HUES64 (cell line): ENCODE data around the gene DCLK1.
A peak's percentile ranks its signal among the peaks of the same experiment; 100 is the strongest.

ENCODE experiments used
- H3K27ac ChIP-seq: 2 replicates; pipeline ENCODE4 v1.7.0; 2013; ENCODE audit warnings: low read depth, low read length, inconsistent platforms
- H3K27me3 ChIP-seq: 2 replicates; pipeline ENCODE4 v1.6.1; 2013; ENCODE audit warnings: mild to moderate bottlenecking, low read length; ENCODE audit not compliant: insufficient read depth
- H3K36me3 ChIP-seq: 2 replicates; pipeline ENCODE4 v1.6.1; 2013; ENCODE audit warnings: mild to moderate bottlenecking, low read length; ENCODE audit not compliant: insufficient read depth
- H3K4me1 ChIP-seq: 2 replicates; pipeline ENCODE4 v1.6.1; 2013; ENCODE audit warnings: mild to moderate bottlenecking, low read length, moderate library complexity; ENCODE audit not compliant: insufficient read depth
- H3K4me3 ChIP-seq: 2 replicates; pipeline ENCODE4 v1.5.1; 2013; ENCODE audit warnings: mild to moderate bottlenecking, low read length, moderate library complexity
- H3K9ac ChIP-seq: 2 replicates; pipeline ENCODE4 v1.6.1; 2013; ENCODE audit warnings: mild to moderate bottlenecking, low read depth, low read length
- H3K9me3 ChIP-seq: 2 replicates; pipeline ENCODE4 v1.6.1; 2013; ENCODE audit warnings: low read depth, low read length; ENCODE audit not compliant: insufficient read depth
- WGBS: fragments of 150-250, 120-280 bp; methylation state at CpG from one replicate; pipeline ENCODE4 v1.1.7; 2013; ENCODE audit warnings: missing lambda C conversion rate; 5-methylcytosine and 5-hydroxymethylcytosine counted together

Gene DCLK1

GRCh38 chr13:36001561-36001960 is 129.6 kb downstream of the DCLK1 start:
- no peak overlapping the region for H3K9ac ChIP-seq
- H3K27me3 ChIP-seq: no peaks in the 10 kb centered on the region
- H3K36me3 ChIP-seq: no peaks in the 10 kb centered on the region
- peaks cover 11% of the 10 kb centered on the region; the same call in 1 of the 2 replicates for H3K4me1 ChIP-seq
- WGBS: 92% methylated on average over 2 of the region's 2 CpGs
- no peaks in the 10 kb centered on the region for H3K9me3 ChIP-seq
- no peak overlapping the region for H3K4me3 ChIP-seq
- no peak overlapping the region for H3K27ac ChIP-seq

GRCh38 chr13:36000028-36000427 is 131.2 kb downstream of the DCLK1 start:
- H3K36me3 ChIP-seq: no peaks in the 10 kb centered on the region
- H3K9me3 ChIP-seq: no peaks in the 10 kb centered on the region
- no peak overlapping the region for H3K4me3 ChIP-seq
- H3K4me1 ChIP-seq: peaks cover 19% of the 10 kb centered on the region; the same call in 1 of the 2 replicates
- H3K27ac ChIP-seq: no peak overlapping the region
- WGBS: 94% methylated on average over 2 of the region's 2 CpGs
- H3K27me3 ChIP-seq: no peaks in the 10 kb centered on the region
- no peak overlapping the region for H3K9ac ChIP-seq

DNA sequence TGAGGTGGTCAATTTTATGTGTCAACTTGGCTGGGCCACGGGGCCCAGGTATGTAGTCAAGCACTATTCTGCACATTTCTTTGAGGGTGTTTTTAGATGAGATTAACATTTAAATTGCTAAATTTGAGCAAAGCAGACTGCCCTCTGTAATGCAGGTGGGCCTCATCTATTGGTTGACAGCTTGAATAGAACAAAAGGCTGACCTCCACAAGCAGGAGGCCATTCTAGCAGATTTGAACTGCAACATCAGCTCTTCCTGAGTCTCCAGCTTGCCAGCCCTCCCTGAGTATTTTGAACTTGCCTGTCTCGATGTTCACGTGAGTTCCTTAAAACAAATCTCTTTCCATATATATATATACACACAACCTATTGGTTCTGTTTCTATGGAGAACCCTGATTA is 134.8 kb downstream of the DCLK1 start:
- H3K4me3 ChIP-seq: no peak overlapping the region
- no peaks in the 10 kb centered on the region for H3K36me3 ChIP-seq
- WGBS: 90% methylated on average over 3 of the region's 3 CpGs
- H3K9me3 ChIP-seq: no peaks in the 10 kb centered on the region
- no peaks in the 10 kb centered on the region for H3K27me3 ChIP-seq
- H3K27ac ChIP-seq: no peak overlapping the region
- H3K9ac ChIP-seq: no peak overlapping the region
- peaks cover 45% of the 10 kb centered on the region for H3K4me1 ChIP-seq

GRCh38 chr13:35995136-35995535 is 136.0 kb downstream of the DCLK1 start:
- H3K4me1 ChIP-seq: peaks cover 45% of the 10 kb centered on the region
- no peak overlapping the region for H3K9ac ChIP-seq
- H3K36me3 ChIP-seq: no peaks in the 10 kb centered on the region
- WGBS: no CpG with 5 or more reads among the region's 2 CpGs
- H3K9me3 ChIP-seq: no peaks in the 10 kb centered on the region
- H3K4me3 ChIP-seq: no peak overlapping the region
- H3K27ac ChIP-seq: no peak overlapping the region
- no peaks in the 10 kb centered on the region for H3K27me3 ChIP-seq

DNA sequence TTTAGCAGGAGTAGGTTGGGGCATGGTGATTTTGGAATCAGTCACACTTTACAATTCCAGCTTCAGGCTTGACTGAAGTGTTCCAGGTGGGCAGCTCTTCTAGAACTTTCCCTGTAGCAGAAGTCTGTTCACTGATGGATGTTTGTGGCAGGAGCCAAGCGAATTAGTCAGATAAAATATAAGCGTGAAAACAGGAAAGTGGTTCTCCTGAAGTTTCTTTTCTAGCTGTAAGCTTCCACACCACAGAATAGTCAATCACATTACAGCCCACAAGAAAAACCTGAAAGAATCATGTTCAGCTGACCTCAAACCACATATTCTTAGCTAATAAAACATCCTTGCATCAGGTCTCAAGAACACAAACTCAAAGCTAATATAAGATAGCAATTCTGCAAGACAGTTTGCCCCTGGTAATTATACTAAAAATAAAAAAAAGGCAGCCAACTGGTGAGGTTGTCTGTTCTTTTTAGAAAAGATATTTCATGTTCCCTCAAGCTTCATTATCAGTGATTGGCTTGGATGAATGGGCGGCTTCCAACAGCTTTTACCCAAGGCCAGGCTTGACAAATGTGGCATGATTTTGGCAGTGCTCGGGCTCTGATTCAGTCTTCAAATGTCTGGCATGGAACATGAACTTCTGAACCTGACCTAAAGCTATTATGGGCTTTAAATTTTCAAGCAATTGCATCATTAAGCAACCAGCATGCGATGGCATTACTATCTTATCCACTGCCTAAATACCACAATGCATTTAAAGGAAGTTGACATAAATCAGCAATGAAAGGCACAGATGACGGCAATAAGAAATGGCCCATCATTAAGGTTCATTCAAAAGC is 136.8 kb downstream of the DCLK1 start:
- WGBS: 86% methylated on average over 6 of the region's 6 CpGs

DNA sequence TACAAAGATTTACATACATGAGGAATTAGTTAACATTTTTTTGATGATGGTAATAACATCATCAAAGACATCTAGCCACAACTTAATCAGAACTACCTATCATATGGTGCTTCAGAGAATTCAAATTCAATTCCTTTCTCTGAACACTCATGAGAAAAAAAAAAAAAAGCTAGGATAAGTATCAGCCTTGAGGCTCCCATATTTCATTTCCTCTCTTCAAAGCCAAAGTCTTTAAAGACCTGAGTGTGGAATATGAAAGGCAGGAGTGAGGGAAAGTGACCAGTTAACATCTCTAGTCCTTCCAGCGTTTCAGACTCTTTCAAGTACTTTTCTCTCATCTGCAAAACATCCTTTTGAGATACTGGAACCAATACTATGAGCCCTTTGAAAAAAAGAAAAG is 137.5 kb downstream of the DCLK1 start:
- Histone ChIP-seq H3K9ac (no peak overlapping the region), H3K36me3 (no peaks in the 10 kb centered on the region), H3K27ac (no peak overlapping the region), H3K9me3 (no peaks in the 10 kb centered on the region), H3K27me3 (no peaks in the 10 kb centered on the region), H3K4me1 (peaks cover 45% of the 10 kb centered on the region), H3K4me3 (no peak overlapping the region)
- no CpG with 5 or more reads among the region's 1 CpG for WGBS

More for the DNA sequence above, 136.8 kb downstream of the DCLK1 start:
- Histone ChIP-seq H3K36me3 (no peaks in the 10 kb centered on the region), H3K4me3 (no peak overlapping the region), H3K27me3 (no peaks in the 10 kb centered on the region), H3K4me1 (peaks cover 45% of the 10 kb centered on the region), H3K9ac (no peak overlapping the region), H3K9me3 (no peaks in the 10 kb centered on the region), H3K27ac (no peak overlapping the region)

GRCh38 chr13:35992964-35993363 is 138.2 kb downstream of the DCLK1 start:
- H3K27ac ChIP-seq: no peak overlapping the region
- no peaks in the 10 kb centered on the region for H3K9me3 ChIP-seq
- no peaks in the 10 kb centered on the region for H3K36me3 ChIP-seq
- 88% methylated on average over 4 of the region's 4 CpGs for whole genome bisulfite sequencing
- peaks cover 53% of the 10 kb centered on the region for H3K4me1 ChIP-seq
- H3K4me3 ChIP-seq: no peak overlapping the region
- no peaks in the 10 kb centered on the region for H3K27me3 ChIP-seq
- no peak overlapping the region for H3K9ac ChIP-seq

DNA sequence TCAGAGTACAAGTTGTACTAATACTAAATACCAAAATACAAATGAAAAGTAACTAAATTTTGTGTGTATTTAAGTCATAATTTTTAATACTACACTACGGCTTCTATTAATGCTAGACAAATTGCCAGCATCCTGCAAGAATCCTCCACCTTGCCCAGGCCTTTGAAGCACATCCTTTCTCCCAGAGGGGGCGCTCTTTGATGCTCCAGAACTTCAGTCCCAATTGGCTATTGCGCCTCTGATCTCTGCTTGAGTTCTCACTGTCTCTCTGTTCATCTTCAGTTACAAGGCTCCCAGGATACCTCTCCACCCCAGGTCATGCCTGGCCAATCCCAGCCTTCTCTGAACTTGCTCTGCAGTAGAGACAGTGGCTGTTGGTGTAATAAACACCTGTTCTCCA is 141.0 kb downstream of the DCLK1 start:
- H3K4me1 ChIP-seq: peaks cover 56% of the 10 kb centered on the region
- no peak overlapping the region for H3K4me3 ChIP-seq
- 95% methylated on average over 3 of the region's 3 CpGs for WGBS
- H3K9me3 ChIP-seq: no peaks in the 10 kb centered on the region
- H3K9ac ChIP-seq: no peak overlapping the region
- no peaks in the 10 kb centered on the region for H3K36me3 ChIP-seq
- no peaks in the 10 kb centered on the region for H3K27me3 ChIP-seq
- no peak overlapping the region for H3K27ac ChIP-seq

DNA sequence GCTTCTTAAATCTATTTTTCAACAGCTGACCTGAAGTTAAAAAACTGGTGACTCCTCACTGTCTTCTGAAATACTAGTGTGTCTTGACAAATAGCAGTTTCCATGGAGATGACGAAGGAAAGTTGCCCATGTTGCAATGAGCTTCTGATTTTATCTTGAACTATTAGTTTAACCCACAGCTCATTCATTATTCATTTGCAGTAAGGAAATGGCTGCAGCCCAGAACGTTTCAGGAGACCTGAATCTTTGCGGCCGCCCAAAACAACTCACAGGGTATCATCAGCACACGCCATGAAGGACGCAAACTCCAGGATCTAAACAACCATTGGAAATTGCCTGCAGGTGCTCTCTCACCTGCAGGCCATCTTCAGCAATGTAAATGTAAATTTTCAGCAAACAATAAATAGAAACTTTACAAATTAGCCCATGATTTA is 142.5 kb downstream of the DCLK1 start:
- Histone ChIP-seq H3K36me3 (no peaks in the 10 kb centered on the region), H3K27ac (peak overlapping the region; percentile 50; the same call in 1 of the 2 replicates), H3K4me3 (no peak overlapping the region; the same call in 1 of the 2 replicates), H3K27me3 (no peaks in the 10 kb centered on the region), H3K4me1 (peaks cover 58% of the 10 kb centered on the region), H3K9ac (peak overlapping the region; percentile 3; the same call in 1 of the 2 replicates), H3K9me3 (no peaks in the 10 kb centered on the region)
- WGBS: 73% methylated on average over 6 of the region's 6 CpGs

DNA sequence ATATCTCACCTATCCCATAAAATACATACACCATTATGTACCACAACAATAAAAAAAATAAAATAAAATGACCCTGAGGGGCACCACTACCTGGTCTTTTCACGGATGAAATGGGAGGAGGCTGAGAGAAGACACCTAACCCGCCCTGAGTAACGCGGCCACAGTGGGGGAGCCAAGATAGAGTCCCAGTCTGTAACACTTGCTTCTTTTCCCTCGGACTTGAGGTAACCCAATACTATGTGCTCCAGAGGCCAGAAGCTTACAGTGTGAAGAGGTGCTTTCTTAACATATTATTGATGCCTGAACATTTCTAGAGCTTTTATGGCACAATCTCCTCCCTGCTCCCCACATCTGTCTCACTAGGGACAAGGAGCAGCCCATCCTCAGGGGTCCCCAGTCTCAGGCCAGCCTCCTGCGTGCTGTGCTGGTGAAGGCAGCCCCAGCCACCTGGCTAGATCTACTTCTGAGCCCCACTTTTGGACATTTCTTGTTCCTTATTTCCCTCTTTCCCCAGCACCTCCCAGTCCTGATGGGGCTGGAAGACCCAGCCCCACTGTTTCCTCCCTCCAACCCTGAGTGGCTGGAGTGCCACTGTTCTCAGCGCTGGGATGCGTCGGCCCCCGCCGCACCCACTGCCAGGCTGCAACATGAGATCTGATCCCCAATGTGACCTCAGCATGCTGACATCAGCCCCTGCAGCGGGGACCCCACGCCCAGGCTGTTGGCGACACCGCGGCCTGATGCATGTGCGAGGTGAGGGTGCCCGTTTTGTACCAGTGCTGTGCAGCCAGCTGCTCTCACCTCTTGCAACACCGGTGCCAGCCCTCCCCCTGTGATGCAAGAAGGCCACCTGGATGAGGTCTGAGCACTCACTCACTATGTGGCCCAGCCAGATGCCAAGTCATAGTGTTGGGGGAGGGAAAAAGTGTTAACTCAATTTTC is 143.3 kb downstream of the DCLK1 start:
- Histone ChIP-seq H3K36me3 (no peaks in the 10 kb centered on the region), H3K4me3 (no peak overlapping the region; the same call in 1 of the 2 replicates), H3K27ac (peak overlapping the region; percentile 50; the same call in 1 of the 2 replicates), H3K4me1 (peaks cover 50% of the 10 kb centered on the region), H3K9me3 (no peaks in the 10 kb centered on the region), H3K9ac (peak overlapping the region; percentile 42; the same call in 1 of the 2 replicates), H3K27me3 (no peaks in the 10 kb centered on the region)
- WGBS: 77% methylated on average over 19 of the region's 19 CpGs
